HFFc6 (cell line): Measurements from ENCODE around the gene WDR48. TPM values are rescaled to one million over a fixed set of nuclear protein-coding genes. Genes with fewer than 3 reads are reported as not detected.

Experiments
- DNase-seq: peaks from one replicate; pipeline ENCODE4 v3.0.0-alpha.2; 2018
- H3K27ac Mint-ChIP-seq: 2 replicates; pipeline ENCODE4 v1.8.0; 2020; ENCODE audit warnings: mild to moderate bottlenecking, mixed read lengths
- H3K27me3 Mint-ChIP-seq: 2 replicates; pipeline ENCODE4 v1.8.0; 2021; ENCODE audit warnings: mild to moderate bottlenecking, moderate library complexity, mixed read lengths; ENCODE audit not compliant: insufficient read depth
- H3K36me3 Mint-ChIP-seq: 2 replicates; pipeline ENCODE4 v1.8.0; 2021; ENCODE audit warnings: low read depth, mixed read lengths
- H3K4me1 Mint-ChIP-seq: 2 replicates; pipeline ENCODE4 v1.8.0; 2020; ENCODE audit warnings: low read depth, mixed read lengths
- H3K4me3 Mint-ChIP-seq: 2 replicates; pipeline ENCODE4 v1.8.0; 2020; ENCODE audit warnings: mild to moderate bottlenecking, moderate library complexity, mixed read lengths
- H3K9me3 Mint-ChIP-seq: 2 replicates; pipeline ENCODE4 v1.8.0; 2020; ENCODE audit warnings: mild to moderate bottlenecking, mixed read lengths
- total RNA-seq, 6 experiments: library from RNA; stranded (reverse); fragmentation: NEBNext Ultra II Directional; extraction: Animal tissue kit (Norgen Biotek cat#: 25700); gene quantifications; 2 replicates in 1 of 6; 3 replicates in 5 of 6; pipeline ENCODE4 v1.2.3, GENCODE V29; 2021
- TF ChIP-seq, protein P1 (sequence below): fragments of 200-600 bp; sonication (generic); IDR thresholded peaks from 2 replicates; pipeline ENCODE4 v1.5.0; 2021; ENCODE audit warnings: antibody characterized with exemption, mild to moderate bottlenecking

Gene WDR48
- total RNA-seq, 6 experiments from 2014 or later, result 25.7 to 29.1 (median 28.1) TPM

DNA sequence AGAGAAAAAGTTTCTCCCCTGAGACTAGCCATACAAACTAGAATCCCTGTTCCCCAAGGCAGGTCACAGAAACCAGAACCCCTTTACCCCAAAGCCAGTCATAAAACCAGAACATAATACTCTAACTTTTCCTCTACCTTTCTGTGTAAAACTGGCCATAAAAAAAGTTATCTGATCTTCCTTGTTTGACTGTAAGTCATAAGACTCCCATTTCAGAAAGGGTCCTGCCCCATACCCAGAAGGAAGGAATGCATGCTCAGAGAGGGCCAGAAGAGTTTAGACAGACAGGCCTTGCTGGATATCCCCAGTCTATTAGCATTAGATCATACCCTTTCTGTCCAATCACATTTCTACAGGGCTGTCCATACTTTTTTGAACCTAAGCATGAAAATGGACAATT lies 27.3 kb upstream of the WDR48 start:
- Mint-ChIP-seq H3K27me3 (peaks cover 17% of the 10 kb centered on the region), H3K9me3 (no peaks in the 10 kb centered on the region)
- TF ChIP-seq, protein P1, sequence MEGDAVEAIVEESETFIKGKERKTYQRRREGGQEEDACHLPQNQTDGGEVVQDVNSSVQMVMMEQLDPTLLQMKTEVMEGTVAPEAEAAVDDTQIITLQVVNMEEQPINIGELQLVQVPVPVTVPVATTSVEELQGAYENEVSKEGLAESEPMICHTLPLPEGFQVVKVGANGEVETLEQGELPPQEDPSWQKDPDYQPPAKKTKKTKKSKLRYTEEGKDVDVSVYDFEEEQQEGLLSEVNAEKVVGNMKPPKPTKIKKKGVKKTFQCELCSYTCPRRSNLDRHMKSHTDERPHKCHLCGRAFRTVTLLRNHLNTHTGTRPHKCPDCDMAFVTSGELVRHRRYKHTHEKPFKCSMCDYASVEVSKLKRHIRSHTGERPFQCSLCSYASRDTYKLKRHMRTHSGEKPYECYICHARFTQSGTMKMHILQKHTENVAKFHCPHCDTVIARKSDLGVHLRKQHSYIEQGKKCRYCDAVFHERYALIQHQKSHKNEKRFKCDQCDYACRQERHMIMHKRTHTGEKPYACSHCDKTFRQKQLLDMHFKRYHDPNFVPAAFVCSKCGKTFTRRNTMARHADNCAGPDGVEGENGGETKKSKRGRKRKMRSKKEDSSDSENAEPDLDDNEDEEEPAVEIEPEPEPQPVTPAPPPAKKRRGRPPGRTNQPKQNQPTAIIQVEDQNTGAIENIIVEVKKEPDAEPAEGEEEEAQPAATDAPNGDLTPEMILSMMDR, result no peak

DNA sequence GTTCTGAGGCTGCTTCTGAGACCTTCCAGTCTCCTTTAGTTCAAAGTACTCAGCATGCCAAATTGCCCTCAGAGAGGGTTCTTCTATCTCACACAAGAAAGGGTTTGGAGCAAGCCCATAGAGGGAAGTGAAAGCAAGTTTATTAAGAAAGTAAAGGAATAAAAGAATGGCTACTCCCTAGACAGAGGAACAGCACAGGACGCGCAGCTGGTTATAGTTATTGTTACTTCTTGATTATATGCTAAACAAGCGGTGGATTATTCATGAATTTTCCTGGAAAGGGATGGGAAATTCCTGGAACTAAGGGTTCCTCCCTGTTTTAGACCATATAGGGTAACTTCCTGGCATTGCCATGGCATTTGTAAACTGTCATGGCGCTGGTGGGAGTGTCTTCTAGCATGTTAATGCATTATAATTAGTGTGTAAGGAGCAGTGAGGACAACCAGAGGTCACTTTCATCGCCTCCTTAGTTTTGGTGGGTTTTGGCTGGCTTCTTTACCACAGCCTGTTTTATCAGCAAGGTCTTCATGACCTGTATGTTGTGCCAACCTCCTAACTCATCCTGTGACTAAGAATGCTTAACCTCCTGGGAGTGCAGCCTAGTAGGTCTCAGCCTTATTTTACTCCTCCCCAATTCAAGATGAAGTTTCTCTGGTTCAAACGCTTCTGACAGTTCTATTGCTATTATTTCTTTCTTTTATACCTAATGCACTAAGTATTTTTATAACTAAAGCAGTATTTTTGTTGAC lies 26.4 kb upstream of the WDR48 start:
- TF ChIP-seq, protein P1, result no peak
- H3K36me3 Mint-ChIP-seq, result no peaks in the 10 kb centered on the region
- H3K4me3 Mint-ChIP-seq, result no peak overlapping the region
- peaks cover 17% of the 10 kb centered on the region for H3K27me3 Mint-ChIP-seq
- no peak overlapping the region for H3K27ac Mint-ChIP-seq
- H3K4me1 Mint-ChIP-seq, result no peaks in the 10 kb centered on the region
- DNase-seq, result no peak
- H3K9me3 Mint-ChIP-seq, result no peaks in the 10 kb centered on the region

More for the DNA sequence above, 27.3 kb upstream of the WDR48 start:
- no peak for DNase-seq
- Mint-ChIP-seq H3K36me3 (no peaks in the 10 kb centered on the region), H3K4me1 (no peaks in the 10 kb centered on the region), H3K27ac (no peak overlapping the region), H3K4me3 (no peak overlapping the region)

DNA sequence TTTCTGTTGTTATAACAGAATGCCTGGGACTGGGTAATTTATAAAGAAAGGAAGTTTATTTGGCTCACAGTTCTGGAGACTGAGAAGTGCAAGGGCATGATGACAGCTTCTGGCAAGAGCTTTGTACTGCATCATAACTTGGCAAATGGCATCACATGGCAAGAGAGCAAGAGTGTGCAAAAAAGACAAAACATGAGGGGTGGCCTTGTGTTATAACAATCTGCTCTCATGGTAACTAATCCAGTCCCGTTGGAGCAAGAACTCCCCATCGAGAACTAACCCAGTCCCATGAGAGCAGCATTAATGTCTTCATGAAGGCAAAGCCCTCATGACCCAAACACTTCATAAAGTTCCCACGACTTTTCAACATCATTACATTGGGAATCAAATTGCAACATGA lies 23.3 kb upstream of the WDR48 start:
- H3K9me3 Mint-ChIP-seq, result no peaks in the 10 kb centered on the region
- H3K27ac Mint-ChIP-seq, result no peak overlapping the region
- H3K36me3 Mint-ChIP-seq, result no peaks in the 10 kb centered on the region
- peaks cover 14% of the 10 kb centered on the region for H3K27me3 Mint-ChIP-seq
- H3K4me3 Mint-ChIP-seq, result no peak overlapping the region
- H3K4me1 Mint-ChIP-seq, result no peaks in the 10 kb centered on the region
- TF ChIP-seq, protein P1, result no peak
- DNase-seq, result no peak

DNA sequence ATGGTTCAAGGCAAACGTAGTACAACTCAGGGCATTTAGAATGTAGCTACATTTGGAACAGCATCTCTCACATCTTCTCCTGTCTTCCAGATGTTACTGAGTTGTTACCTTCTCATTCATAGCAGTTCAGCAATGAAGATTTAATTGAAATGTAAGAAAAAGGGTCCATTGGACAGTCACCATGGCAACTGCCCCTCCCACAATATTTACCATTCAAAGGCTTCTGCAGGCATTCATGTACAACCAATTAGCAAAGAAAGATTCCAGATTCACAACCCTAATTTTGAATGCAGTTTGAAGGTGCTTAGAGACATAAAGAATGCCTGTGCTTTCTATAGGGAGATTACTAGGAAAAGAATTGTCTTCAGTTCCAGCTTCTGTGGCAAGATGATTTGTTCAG lies 22.3 kb upstream of the WDR48 start:
- H3K9me3 Mint-ChIP-seq, result no peaks in the 10 kb centered on the region
- no peak overlapping the region for H3K27ac Mint-ChIP-seq
- no peak for DNase-seq
- H3K4me3 Mint-ChIP-seq, result no peak overlapping the region
- H3K4me1 Mint-ChIP-seq, result no peaks in the 10 kb centered on the region
- TF ChIP-seq, protein P1, result no peak
- no peaks in the 10 kb centered on the region for H3K36me3 Mint-ChIP-seq
- peaks cover 14% of the 10 kb centered on the region for H3K27me3 Mint-ChIP-seq

DNA sequence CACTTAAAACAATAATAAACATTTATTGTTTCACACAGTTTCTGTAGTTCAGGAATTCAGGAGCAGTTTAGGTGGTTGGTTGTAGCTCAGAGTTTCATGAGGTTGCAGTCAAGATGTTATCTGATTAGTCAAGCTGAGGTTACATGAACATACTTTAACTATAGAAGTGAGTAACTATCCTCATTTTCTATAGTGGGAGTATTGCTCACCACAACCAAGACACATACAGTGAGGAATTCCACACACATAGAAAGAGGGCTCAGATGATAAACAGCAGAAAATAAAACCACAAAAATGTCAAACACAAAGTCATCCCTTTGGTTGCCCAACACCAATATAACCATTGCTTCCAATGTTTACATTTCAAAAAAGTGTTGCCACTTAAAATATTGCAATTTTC lies 13.7 kb upstream of the WDR48 start:
- H3K4me1 Mint-ChIP-seq, result peaks cover 9% of the 10 kb centered on the region
- no peak overlapping the region for H3K4me3 Mint-ChIP-seq
- H3K27me3 Mint-ChIP-seq, result peaks cover 13% of the 10 kb centered on the region
- DNase-seq, result peak; percentile 65
- no peak overlapping the region for H3K27ac Mint-ChIP-seq
- TF ChIP-seq, protein P1, result no peak
- peaks cover 11% of the 10 kb centered on the region; the same call in 1 of the 2 replicates for H3K9me3 Mint-ChIP-seq
- H3K36me3 Mint-ChIP-seq, result no peaks in the 10 kb centered on the region
